Measurements from ENCODE around the gene WDR74. TPM values are rescaled to one million over a fixed set of nuclear protein-coding genes. Genes with fewer than 3 reads are reported as not detected.
A peak's percentile ranks its signal among the peaks of the same experiment; 100 is the strongest.
"Not testable (repeated sequence)": the region's sequence is repeated elsewhere in the genome, so short reads cannot be mapped to it uniquely, and the experiment has no call there.

WDR74 gene
- total and polyA plus RNA-seq, 2 donors (not counting 1 experiment from before 2014, with no cell fraction given): 122 to 131 TPM

DNA sequence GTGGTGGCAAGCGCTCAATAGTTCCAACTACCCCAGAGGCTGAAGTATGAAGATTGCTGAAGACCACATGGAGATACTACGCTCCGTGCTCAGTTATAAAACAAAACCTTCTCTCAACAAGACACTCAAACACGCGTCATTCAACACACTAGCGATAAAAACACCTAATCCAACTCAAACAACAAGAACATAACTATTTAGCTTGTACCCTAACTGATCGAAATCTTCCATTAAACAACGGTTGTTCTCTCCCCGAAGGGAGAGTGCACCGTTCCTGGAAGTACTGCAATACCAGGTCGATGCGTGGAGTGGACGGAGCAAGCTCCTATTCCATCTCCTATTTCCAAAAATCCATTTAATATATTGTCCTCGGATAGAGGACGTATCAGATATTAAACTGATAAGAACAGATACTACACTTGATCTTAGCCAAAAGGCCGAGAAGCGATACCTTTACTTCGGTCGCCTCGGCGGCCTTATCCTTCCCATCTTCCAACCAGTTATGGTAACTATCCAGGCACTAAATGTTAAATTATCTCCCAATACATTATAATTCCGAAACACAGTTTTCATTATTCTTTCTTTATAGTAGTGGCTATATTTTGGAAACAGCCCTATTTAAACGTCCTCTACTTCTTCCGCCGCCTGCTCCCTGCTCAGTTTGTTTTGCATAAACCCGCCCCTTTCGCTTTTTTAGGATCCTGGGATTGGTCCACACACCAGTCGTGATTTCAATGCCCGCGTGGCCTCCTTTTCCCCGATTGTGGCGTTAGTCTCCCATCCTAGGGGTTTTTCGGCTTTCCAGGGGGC, 2.2 kb upstream of the WDR74 start:
- H3K27ac Mint-ChIP-seq: no peak overlapping the region
- H3K4me2 ChIP-seq (replicated peaks; ENCODE audit: low read depth, low read length, poor library complexity, severe bottlenecking): peak overlapping the region; percentile 74
- DNase-seq (peak; percentile 95), ATAC-seq (ENCODE audit: low read depth) (peak; percentile 58)
- H3K36me3 ChIP-seq (replicated peaks in 1 of 2; ENCODE audit: control extremely low read depth in 1 of 2, control insufficient read depth in 1 of 2, extremely low read depth in 1 of 2, insufficient read depth in 2 of 2, low read length in 1 of 2): peaks cover 0 to 11% of the 10 kb centered on the region in 2 experiments
- intact Hi-C loops (cut with micrococcal nuclease): loop anchor here (1.0 to 5.0 kb wide), 6 partner anchors 14 to 284 kb away; partner anchors contain the start of genes HNRNPUL2, SLC3A2, TUT1 and ZBTB3
- no peak for TF ChIP-seq EZH2 (IDR thresholded peaks at IDR 0.05; ENCODE audit: borderline replicate concordance, insufficient read depth, low read depth, low read length, poor library complexity, severe bottlenecking)
- TF ChIP-seq, protein P1, sequence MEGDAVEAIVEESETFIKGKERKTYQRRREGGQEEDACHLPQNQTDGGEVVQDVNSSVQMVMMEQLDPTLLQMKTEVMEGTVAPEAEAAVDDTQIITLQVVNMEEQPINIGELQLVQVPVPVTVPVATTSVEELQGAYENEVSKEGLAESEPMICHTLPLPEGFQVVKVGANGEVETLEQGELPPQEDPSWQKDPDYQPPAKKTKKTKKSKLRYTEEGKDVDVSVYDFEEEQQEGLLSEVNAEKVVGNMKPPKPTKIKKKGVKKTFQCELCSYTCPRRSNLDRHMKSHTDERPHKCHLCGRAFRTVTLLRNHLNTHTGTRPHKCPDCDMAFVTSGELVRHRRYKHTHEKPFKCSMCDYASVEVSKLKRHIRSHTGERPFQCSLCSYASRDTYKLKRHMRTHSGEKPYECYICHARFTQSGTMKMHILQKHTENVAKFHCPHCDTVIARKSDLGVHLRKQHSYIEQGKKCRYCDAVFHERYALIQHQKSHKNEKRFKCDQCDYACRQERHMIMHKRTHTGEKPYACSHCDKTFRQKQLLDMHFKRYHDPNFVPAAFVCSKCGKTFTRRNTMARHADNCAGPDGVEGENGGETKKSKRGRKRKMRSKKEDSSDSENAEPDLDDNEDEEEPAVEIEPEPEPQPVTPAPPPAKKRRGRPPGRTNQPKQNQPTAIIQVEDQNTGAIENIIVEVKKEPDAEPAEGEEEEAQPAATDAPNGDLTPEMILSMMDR (IDR thresholded peaks at IDR 0.05): no peak
- peak overlapping the region; percentile 92 for H2AFZ ChIP-seq (ENCODE audit: insufficient read depth, low read depth, low read length, poor library complexity, severe bottlenecking)
- 0% methylated on average over 25 of the region's 33 CpGs for WGBS (ENCODE audit: insufficient coverage)
- no peak overlapping the region for H3K4me3 Mint-ChIP-seq
- POLR2A ChIA-PET: interaction anchor here (0.6 to 5.0 kb wide), 38 partner anchors 9 to 1552 kb away, joined by 3 to 159 read pairs (median 8); partner anchors contain the start of genes B3GAT3, BSCL2, C11orf98 and CSKMT
- peak overlapping the region; percentile 99 to 100 for H3K27ac ChIP-seq (ENCODE audit: low read length in 2 of 2)
- peaks cover 14 to 33% of the 10 kb centered on the region in 2 donors for H3K4me1 ChIP-seq (ENCODE audit: control insufficient read depth in 2 of 2, insufficient read depth in 2 of 2, low read length in 2 of 2)
- H3K27me3 Mint-ChIP-seq: no peaks in the 10 kb centered on the region
- no peaks in the 10 kb centered on the region for H4K20me1 ChIP-seq (ENCODE audit: control insufficient read depth, insufficient read depth, low read length, poor library complexity, severe bottlenecking)
- peak overlapping the region; percentile 61 to 97 (median 91) for H3K4me3 ChIP-seq (ENCODE audit: control extremely low read depth in 1 of 5, extremely low read depth in 1 of 5, insufficient read depth in 1 of 5, low read depth in 2 of 5, low read length in 4 of 5)
- no peaks in the 10 kb centered on the region for H3K9me3 ChIP-seq (ENCODE audit: control extremely low read depth in 1 of 3, control insufficient read depth in 2 of 3, insufficient read depth in 1 of 3, low read length in 2 of 3)
- peak overlapping the region; percentile 99 for H3K9ac ChIP-seq (ENCODE audit: low read length)
- H3K9me3 Mint-ChIP-seq (ENCODE audit: insufficient read depth): no peaks in the 10 kb centered on the region
- CTCF ChIA-PET: interaction anchor here (0.6 to 3.3 kb wide), 10 partner anchors 8 to 1461 kb away, joined by 3 to 13 read pairs (median 4); partner anchors contain the start of genes HNRNPUL2, POLR2G, SLC3A2 and STX5
- H3K79me2 ChIP-seq (ENCODE audit: control insufficient read depth, insufficient read depth, low read length): peaks cover 28% of the 10 kb centered on the region
- H3K27me3 ChIP-seq (replicated peaks in 1 of 4; ENCODE audit: control extremely low read depth in 1 of 4, control insufficient read depth in 3 of 4, insufficient read depth in 4 of 4, low read length in 3 of 4): no peaks in the 10 kb centered on the region
- peaks cover 18% of the 10 kb centered on the region for H3K4me1 Mint-ChIP-seq

DNA sequence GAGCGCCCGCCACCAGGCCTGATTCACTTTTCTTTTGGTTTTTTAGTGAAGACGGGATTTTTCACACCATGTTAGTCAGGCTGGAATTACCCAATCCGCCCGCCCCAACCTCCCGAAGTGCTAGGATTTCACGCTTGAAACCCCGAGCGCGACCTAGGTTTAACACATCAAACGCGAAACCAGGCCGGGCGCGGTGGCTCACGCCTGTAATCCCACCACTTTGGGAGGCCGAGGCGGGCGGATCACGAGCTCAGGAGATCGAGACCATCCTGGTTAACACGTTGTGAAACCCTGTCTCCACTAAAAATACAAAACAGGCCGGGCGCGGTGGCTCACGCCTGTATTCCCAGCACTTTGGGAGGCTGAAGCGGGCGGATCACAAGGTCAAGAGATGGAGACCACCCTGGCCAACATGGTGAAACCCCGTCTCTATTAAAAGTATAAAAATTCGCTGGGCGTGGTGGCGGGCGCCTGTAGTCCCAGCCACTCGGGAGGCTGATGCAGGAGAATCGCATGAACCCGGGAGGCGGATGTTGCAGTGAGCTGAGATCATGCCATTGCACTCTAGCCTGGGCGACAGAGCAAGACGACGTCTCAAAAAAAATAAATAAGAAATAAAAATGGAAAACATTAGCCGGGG, 1.5 kb upstream of the WDR74 start:
- peak; percentile 5 for ATAC-seq (ENCODE audit: low read depth)
- Histone ChIP-seq H3K4me2 (replicated peaks; ENCODE audit: low read depth, low read length, poor library complexity, severe bottlenecking) (peak overlapping the region; percentile 74), H3K36me3 (replicated peaks in 1 of 2; ENCODE audit: control extremely low read depth in 1 of 2, control insufficient read depth in 1 of 2, extremely low read depth in 1 of 2, insufficient read depth in 2 of 2, low read length in 1 of 2) (peaks cover 0 to 18% of the 10 kb centered on the region in 2 experiments), H2AFZ (ENCODE audit: insufficient read depth, low read depth, low read length, poor library complexity, severe bottlenecking) (peak overlapping the region; percentile 1), H3K4me1 (ENCODE audit: control insufficient read depth in 2 of 2, insufficient read depth in 2 of 2, low read length in 2 of 2) (peaks cover 14 to 33% of the 10 kb centered on the region in 2 donors), H3K27ac (ENCODE audit: low read length in 2 of 2) (peak overlapping the region; percentile 99 to 100), H3K79me2 (ENCODE audit: control insufficient read depth, insufficient read depth, low read length) (peaks cover 35% of the 10 kb centered on the region), H3K4me3 (ENCODE audit: control extremely low read depth in 1 of 5, extremely low read depth in 1 of 5, insufficient read depth in 1 of 5, low read depth in 2 of 5, low read length in 4 of 5) (peak overlapping the region; percentile 61 to 97 (median 91)), H3K9ac (ENCODE audit: low read length) (peak overlapping the region; percentile 99)
- H3K4me1 Mint-ChIP-seq: peaks cover 21% of the 10 kb centered on the region
- not testable (repeated sequence) for H3K4me3 Mint-ChIP-seq; H3K9me3 ChIP-seq (ENCODE audit: control extremely low read depth in 1 of 3, control insufficient read depth in 2 of 3, insufficient read depth in 1 of 3, low read length in 2 of 3); DNase-seq; H3K27ac Mint-ChIP-seq; H3K27me3 ChIP-seq (replicated peaks in 1 of 4; ENCODE audit: control extremely low read depth in 1 of 4, control insufficient read depth in 3 of 4, insufficient read depth in 4 of 4, low read length in 3 of 4); H3K9me3 Mint-ChIP-seq (ENCODE audit: insufficient read depth); H3K27me3 Mint-ChIP-seq; H4K20me1 ChIP-seq (ENCODE audit: control insufficient read depth, insufficient read depth, low read length, poor library complexity, severe bottlenecking)
- 2% methylated on average over 41 of the region's 41 CpGs for WGBS (ENCODE audit: insufficient coverage)
- intact Hi-C loops (cut with micrococcal nuclease): loop anchor here (1.0 to 5.0 kb wide), 4 partner anchors 40 to 284 kb away; partner anchors contain the start of genes HNRNPUL2, SLC3A2 and TUT1
- POLR2A ChIA-PET: interaction anchor here (0.6 to 5.0 kb wide), 41 partner anchors 9 to 1551 kb away, joined by 3 to 159 read pairs (median 8); partner anchors contain the start of genes B3GAT3, BSCL2, C11orf98 and CSKMT
- CTCF ChIA-PET: interaction anchor here (0.6 to 3.3 kb wide), 14 partner anchors 9 to 1462 kb away, joined by 3 to 13 read pairs (median 4); partner anchors contain the start of genes HNRNPUL2, POLR2G, SLC3A2 and STX5
